Measurements from ENCODE around the gene CFAP210. TPM values are rescaled to one million over a fixed set of nuclear protein-coding genes. Genes with fewer than 3 reads are reported as not detected.

Gene CFAP210
- total and polyA plus RNA-seq, 9 of the 15 experiments (the other 6 are each of a cell fraction or from before 2014, with no cell fraction given) = 0.75 to 3.6 (median 1.3) TPM

DNA sequence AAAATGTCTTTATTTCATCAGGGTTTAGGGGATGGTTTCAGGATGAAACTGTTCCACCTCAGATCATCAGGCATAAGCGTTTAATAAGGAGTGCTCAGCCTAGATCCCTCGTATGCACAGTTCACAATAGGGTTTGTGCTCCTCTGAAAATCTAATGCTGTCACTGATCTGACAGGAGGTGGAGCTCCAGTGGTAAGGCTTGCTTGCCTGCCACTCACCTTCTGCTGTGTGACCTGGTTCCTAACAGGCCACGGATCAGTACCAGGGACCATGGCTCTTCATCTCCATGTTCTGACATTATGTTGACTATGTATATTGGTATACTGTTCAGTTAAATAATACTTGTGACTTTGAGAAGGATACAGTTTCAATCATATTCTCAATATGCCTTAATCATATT, 68.4 kb downstream of the CFAP210 start:
- H2AFZ ChIP-seq (ENCODE audit: low read depth, low read length) = no peak overlapping the region
- H3K79me2 ChIP-seq (ENCODE audit: control insufficient read depth, insufficient read depth, low read length) = peaks cover 17% of the 10 kb centered on the region; the same call in 2 of the 3 replicates
- in situ Hi-C loops (cut with MboI) (no loop called here), intact Hi-C loops (cut with micrococcal nuclease) (no loop called here)
- ChIA-PET CTCF (ENCODE audit: low intra/inter-chr PET ratio) (no interaction called here), POLR2A (interaction anchor here (1.2 kb wide), 1 partner anchor 41 kb away, joined by 5 read pairs; no protein-coding TSS in a partner anchor)
- 88% methylated on average over 3 of the region's 3 CpGs for WGBS (ENCODE audit: insufficient coverage, low coverage, missing lambda C conversion rate)
- no peaks in the 10 kb centered on the region for H4K20me1 ChIP-seq (replicated peaks; ENCODE audit: control insufficient read depth, insufficient read depth, low read length)
- FAIRE-seq = peak; percentile 23
- H3K27me3 ChIP-seq (ENCODE audit: control insufficient read depth in 2 of 2, insufficient read depth in 2 of 2, low read length in 2 of 2) = no peaks in the 10 kb centered on the region
- H3K9ac ChIP-seq (ENCODE audit: insufficient read depth in 1 of 2, low read depth in 2 of 2, low read length in 2 of 2) = no peak overlapping the region
- no peak overlapping the region for H3K4me3 ChIP-seq
- no peaks in the 10 kb centered on the region for H3K9me3 ChIP-seq (replicated peaks; ENCODE audit: control insufficient read depth, insufficient read depth, low read depth, low read length)
- no peaks in the 10 kb centered on the region for H3K9me1 ChIP-seq (ENCODE audit: control insufficient read depth, insufficient read depth, low read length)
- H3K4me1 ChIP-seq (replicated peaks in 1 of 2; ENCODE audit: control insufficient read depth in 2 of 2, insufficient read depth in 2 of 2, low read length in 2 of 2) = no peaks in the 10 kb centered on the region
- H3K36me3 ChIP-seq (ENCODE audit: control insufficient read depth, insufficient read depth, low read length) = peaks cover 80% of the 10 kb centered on the region
- DNase-seq (ENCODE audit: extremely low read depth in 1 of 4, low spot score in 3 of 4) = peak in 1 of 4 experiments; percentile 17
- no peak overlapping the region for H3K4me2 ChIP-seq (ENCODE audit: insufficient read depth, low read length)
- H3K27ac ChIP-seq (ENCODE audit: extremely low read depth, low read depth, low read length) = no peak overlapping the region
- no TSS peak for BruUV-seq (replicated peaks)
- peak; percentile 57 for ATAC-seq
- TF ChIP-seq, protein P1, sequence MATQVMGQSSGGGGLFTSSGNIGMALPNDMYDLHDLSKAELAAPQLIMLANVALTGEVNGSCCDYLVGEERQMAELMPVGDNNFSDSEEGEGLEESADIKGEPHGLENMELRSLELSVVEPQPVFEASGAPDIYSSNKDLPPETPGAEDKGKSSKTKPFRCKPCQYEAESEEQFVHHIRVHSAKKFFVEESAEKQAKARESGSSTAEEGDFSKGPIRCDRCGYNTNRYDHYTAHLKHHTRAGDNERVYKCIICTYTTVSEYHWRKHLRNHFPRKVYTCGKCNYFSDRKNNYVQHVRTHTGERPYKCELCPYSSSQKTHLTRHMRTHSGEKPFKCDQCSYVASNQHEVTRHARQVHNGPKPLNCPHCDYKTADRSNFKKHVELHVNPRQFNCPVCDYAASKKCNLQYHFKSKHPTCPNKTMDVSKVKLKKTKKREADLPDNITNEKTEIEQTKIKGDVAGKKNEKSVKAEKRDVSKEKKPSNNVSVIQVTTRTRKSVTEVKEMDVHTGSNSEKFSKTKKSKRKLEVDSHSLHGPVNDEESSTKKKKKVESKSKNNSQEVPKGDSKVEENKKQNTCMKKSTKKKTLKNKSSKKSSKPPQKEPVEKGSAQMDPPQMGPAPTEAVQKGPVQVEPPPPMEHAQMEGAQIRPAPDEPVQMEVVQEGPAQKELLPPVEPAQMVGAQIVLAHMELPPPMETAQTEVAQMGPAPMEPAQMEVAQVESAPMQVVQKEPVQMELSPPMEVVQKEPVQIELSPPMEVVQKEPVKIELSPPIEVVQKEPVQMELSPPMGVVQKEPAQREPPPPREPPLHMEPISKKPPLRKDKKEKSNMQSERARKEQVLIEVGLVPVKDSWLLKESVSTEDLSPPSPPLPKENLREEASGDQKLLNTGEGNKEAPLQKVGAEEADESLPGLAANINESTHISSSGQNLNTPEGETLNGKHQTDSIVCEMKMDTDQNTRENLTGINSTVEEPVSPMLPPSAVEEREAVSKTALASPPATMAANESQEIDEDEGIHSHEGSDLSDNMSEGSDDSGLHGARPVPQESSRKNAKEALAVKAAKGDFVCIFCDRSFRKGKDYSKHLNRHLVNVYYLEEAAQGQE (IDR thresholded peaks at IDR 0.05; ENCODE audit: borderline replicate concordance) = peak; percentile 23; the same call in 1 of the 2 replicates
- TF ChIP-seq, protein P1 (CRISPR knock-in tag; IDR thresholded peaks at IDR 0.05; ENCODE audit: low read depth) = no peak
- TF ChIP-seq, protein P2, sequence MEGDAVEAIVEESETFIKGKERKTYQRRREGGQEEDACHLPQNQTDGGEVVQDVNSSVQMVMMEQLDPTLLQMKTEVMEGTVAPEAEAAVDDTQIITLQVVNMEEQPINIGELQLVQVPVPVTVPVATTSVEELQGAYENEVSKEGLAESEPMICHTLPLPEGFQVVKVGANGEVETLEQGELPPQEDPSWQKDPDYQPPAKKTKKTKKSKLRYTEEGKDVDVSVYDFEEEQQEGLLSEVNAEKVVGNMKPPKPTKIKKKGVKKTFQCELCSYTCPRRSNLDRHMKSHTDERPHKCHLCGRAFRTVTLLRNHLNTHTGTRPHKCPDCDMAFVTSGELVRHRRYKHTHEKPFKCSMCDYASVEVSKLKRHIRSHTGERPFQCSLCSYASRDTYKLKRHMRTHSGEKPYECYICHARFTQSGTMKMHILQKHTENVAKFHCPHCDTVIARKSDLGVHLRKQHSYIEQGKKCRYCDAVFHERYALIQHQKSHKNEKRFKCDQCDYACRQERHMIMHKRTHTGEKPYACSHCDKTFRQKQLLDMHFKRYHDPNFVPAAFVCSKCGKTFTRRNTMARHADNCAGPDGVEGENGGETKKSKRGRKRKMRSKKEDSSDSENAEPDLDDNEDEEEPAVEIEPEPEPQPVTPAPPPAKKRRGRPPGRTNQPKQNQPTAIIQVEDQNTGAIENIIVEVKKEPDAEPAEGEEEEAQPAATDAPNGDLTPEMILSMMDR (IDR thresholded peaks at IDR 0.05 in 2 of 3, conservative IDR thresholded peaks at IDR 0.05 in 1 of 3; ENCODE audit: insufficient read depth in 2 of 3, low read depth in 1 of 3, low read length in 3 of 3) = peak in 1 of 3 experiments; percentile 37; a peak in 2 of 6 replicates
- TF ChIP-seq PURB (CRISPR knock-in tag; IDR thresholded peaks at IDR 0.05; ENCODE audit: low read depth) = no peak
- TF ChIP-seq, protein P3, sequence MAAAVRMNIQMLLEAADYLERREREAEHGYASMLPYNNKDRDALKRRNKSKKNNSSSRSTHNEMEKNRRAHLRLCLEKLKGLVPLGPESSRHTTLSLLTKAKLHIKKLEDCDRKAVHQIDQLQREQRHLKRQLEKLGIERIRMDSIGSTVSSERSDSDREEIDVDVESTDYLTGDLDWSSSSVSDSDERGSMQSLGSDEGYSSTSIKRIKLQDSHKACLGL (CRISPR knock-in tag; IDR thresholded peaks at IDR 0.05; ENCODE audit: borderline replicate concordance, poor library complexity, severe bottlenecking) = no peak
- TF ChIP-seq RAD21 (CRISPR knock-in tag; conservative IDR thresholded peaks at IDR 0.05 in 1 of 2, IDR thresholded peaks at IDR 0.05 in 1 of 2) = peak in 1 of 2 experiments; percentile 56; a peak in 3 of 4 replicates
- TF ChIP-seq NR2F6 (CRISPR knock-in tag; IDR thresholded peaks at IDR 0.05) = no peak
- TF ChIP-seq SMARCE1 (IDR thresholded peaks at IDR 0.05) = no peak
- no peak for TF ChIP-seq ZBTB1 (CRISPR knock-in tag; IDR thresholded peaks at IDR 0.05; ENCODE audit: borderline replicate concordance, low read depth)
- TF ChIP-seq ZNF239 (CRISPR knock-in tag; IDR thresholded peaks at IDR 0.05) = no peak
- no peak for TF ChIP-seq POLR2H (tag; IDR thresholded peaks at IDR 0.05; ENCODE audit: low read depth)
